GM18873 (cell line): Measurements from ENCODE around the gene GJC3.
"Not testable (repeated sequence)": the region's sequence is repeated elsewhere in the genome, so short reads cannot be mapped to it uniquely, and the experiment has no call there.

Experiments used
- ATAC-seq: cut with Tn5 transposase; IDR thresholded peaks from one replicate; pipeline ENCODE4 v1.9.1; 2021; ENCODE audit warnings: mild to moderate bottlenecking, moderate library complexity, moderate number of reproducible peaks; ENCODE audit not compliant: unreplicated experiment, low FRiP score

GJC3 gene

GRCh38 chr7:99928994-99929729 lies at the start of gene GJC3:
GJC3 (minus strand) TSS chr7:99929620; CDS start chr7:99929620, 0 bp downstream.
- no peak for ATAC-seq

- no peak for ATAC-seq
Observed at GRCh38 chr7:99976626-99977025, 47.2 kb upstream of the GJC3 start.

GRCh38 chr7:99975782-99976521 lies 46.5 kb upstream of the GJC3 start, which contains the start of gene AZGP1:
AZGP1 (minus strand) TSS chr7:99976031; CDS start chr7:99976020, 11 bp downstream.
- no peak for ATAC-seq

GRCh38 chr7:99974681-99975080 lies 45.3 kb upstream of the GJC3 start:
- ATAC-seq: no peak

- not testable (repeated sequence) for ATAC-seq
Observed at GRCh38 chr7:99973817-99974216, 44.4 kb upstream of the GJC3 start.

- no peak for ATAC-seq
Observed at GRCh38 chr7:99971242-99971641, 41.8 kb upstream of the GJC3 start.

GRCh38 chr7:99969813-99970212 lies 40.4 kb upstream of the GJC3 start:
- not testable (repeated sequence) for ATAC-seq

GRCh38 chr7:99969298-99969697 lies 39.9 kb upstream of the GJC3 start:
- no peak for ATAC-seq

- ATAC-seq: no peak
Observed at GRCh38 chr7:99958564-99959227, 29.3 kb upstream of the GJC3 start.

- ATAC-seq: no peak
Observed at GRCh38 chr7:99955247-99955646, 25.8 kb upstream of the GJC3 start.

- not testable (repeated sequence) for ATAC-seq
Observed at GRCh38 chr7:99954643-99955042, 25.2 kb upstream of the GJC3 start.

- ATAC-seq: no peak
Observed at GRCh38 chr7:99953649-99954048, 24.2 kb upstream of the GJC3 start.

GRCh38 chr7:99952649-99953048 lies 23.2 kb upstream of the GJC3 start:
- not testable (repeated sequence) for ATAC-seq

GRCh38 chr7:99950819-99951218 lies 21.4 kb upstream of the GJC3 start:
- not testable (repeated sequence) for ATAC-seq

- ATAC-seq: no peak
Observed at GRCh38 chr7:99949645-99950228, 20.3 kb upstream of the GJC3 start.

- ATAC-seq: no peak
Observed at GRCh38 chr7:99947608-99948007, 18.2 kb upstream of the GJC3 start.

GRCh38 chr7:99944497-99945070 lies 15.2 kb upstream of the GJC3 start:
- ATAC-seq: no peak

GRCh38 chr7:99943641-99944496 lies 14.4 kb upstream of the GJC3 start:
- no peak for ATAC-seq

- no peak for ATAC-seq
Observed at GRCh38 chr7:99938296-99938695, 8.9 kb upstream of the GJC3 start.

GRCh38 chr7:99935009-99935408 lies 5.6 kb upstream of the GJC3 start:
- ATAC-seq: not testable (repeated sequence)
